HUDEP-2 (cell line): Measurements from ENCODE around the gene KHSRP.
"Not testable (repeated sequence)": the region's sequence is repeated elsewhere in the genome, so short reads cannot be mapped to it uniquely, and the experiment has no call there.

Source experiments
- DNase-seq, 76 experiments: peaks; one replicate each; lab custom pipeline; 2025; ENCODE audit not compliant: unreplicated experiment in 76 of 76; lab: John Stamatoyannopoulos, UW

The KHSRP gene

DNA sequence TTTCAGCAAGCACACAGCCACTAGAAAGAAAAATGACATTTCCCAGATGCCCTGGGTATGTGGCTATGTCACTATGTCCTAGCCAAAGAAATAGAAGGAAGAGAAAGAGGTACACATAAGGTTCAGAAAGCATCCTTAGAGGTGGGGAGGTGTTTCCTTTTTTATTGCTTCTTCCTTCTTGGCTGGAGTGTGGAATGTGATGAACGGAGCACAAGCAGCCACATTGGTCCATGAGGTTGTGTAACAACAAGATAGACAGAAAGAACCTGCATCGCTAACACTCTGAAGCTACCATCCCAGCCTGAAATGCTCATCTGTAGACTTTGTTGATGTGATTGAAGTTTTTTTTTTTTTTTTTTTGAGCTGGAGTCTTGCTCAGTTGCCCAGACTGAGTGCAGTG, 28.3 kb upstream of the KHSRP start:
- DNase-seq: no peak

- DNase-seq: no peak
Observed at GRCh38 chr19:6452223-6452614, 27.6 kb upstream of the KHSRP start.

- no peak for DNase-seq
Observed at GRCh38 chr19:6451583-6452222, 27.1 kb upstream of the KHSRP start.

DNA sequence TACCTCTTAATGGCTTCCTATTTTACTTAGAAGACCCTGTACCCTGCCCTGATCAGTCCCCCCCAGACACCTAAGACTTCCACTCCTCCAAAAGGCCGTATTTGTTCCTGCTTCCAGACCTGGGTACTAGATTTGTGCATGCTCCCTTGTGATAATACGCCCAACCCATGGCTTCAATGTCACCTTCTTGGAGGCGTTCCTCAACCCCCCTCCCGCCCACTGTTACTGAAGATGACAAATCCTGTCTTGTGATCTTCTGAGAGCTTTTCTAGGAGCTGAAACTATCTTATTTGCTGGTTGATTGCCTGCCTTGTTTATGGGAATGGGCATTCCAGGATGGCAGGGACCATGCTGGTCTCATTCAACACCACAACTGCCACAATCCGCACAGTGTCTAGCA, 25.6 kb upstream of the KHSRP start:
- no peak for DNase-seq

- no peak for DNase-seq
Observed at GRCh38 chr19:6448045-6448444, 23.4 kb upstream of the KHSRP start.

GRCh38 chr19:6446452-6446851, 21.8 kb upstream of the KHSRP start:
- no peak for DNase-seq

DNA sequence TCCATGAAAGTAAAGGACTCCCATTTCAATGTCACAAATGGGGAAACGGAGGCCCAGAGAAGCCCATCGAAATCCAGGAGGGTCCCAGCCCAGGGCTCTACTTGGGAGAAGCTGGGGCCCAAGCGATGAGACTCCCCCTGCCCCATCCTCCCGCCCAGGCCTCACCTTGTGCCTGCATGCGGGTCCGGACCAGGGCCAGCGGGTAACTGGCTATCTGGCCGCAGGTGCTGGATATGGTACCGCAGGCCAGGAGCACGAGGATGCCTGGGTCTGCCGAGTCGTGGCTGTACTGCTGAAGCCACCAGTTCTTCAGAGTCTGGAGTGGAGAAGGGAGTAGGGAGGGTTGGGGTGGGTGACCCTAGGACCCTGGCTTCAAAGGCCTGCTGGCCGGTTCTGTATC, 19.4 kb upstream of the KHSRP start:
- DNase-seq: no peak

GRCh38 chr19:6442087-6442688, 17.6 kb upstream of the KHSRP start:
- DNase-seq: no peak

- no peak for DNase-seq
Observed at GRCh38 chr19:6440905-6441304, 16.3 kb upstream of the KHSRP start.

GRCh38 chr19:6439743-6440142, 15.1 kb upstream of the KHSRP start:
- no peak for DNase-seq

- DNase-seq: no peak
Observed at GRCh38 chr19:6433663-6434062, 9.1 kb upstream of the KHSRP start, which contains the start of gene SLC25A41. TSS of gene SLC25A41 (minus strand) at chr19:6433763. CDS start at chr19:6433693, 70 bp downstream.

- no peak for DNase-seq
Observed at GRCh38 chr19:6433165-6433564, 8.6 kb upstream of the KHSRP start.

DNA sequence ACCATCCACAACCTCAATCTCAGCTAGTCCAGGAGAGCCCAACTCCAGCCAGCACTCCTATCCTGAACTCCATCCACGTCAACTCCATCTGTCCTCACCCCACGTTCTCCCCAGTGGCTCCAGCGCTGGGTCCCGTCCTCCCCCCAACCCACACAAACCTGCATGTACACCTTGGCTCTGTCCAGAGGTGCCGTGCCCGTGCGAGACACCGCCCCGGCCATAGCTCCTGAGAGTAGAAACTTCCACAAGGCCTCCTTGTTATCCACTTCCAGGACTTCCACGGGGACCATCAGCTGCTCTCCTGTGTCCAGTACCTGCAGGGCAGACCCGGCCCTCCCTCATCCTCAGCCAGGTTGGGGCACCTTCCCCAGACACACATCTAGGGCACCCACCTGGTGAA, 7.3 kb upstream of the KHSRP start:
- DNase-seq: no peak

GRCh38 chr19:6429419-6430221, 5.0 kb upstream of the KHSRP start:
- no peak for DNase-seq

GRCh38 chr19:6428692-6429418, 4.2 kb upstream of the KHSRP start:
- not testable (repeated sequence) for DNase-seq

GRCh38 chr19:6427131-6427530, 2.5 kb upstream of the KHSRP start:
- no peak for DNase-seq

DNA sequence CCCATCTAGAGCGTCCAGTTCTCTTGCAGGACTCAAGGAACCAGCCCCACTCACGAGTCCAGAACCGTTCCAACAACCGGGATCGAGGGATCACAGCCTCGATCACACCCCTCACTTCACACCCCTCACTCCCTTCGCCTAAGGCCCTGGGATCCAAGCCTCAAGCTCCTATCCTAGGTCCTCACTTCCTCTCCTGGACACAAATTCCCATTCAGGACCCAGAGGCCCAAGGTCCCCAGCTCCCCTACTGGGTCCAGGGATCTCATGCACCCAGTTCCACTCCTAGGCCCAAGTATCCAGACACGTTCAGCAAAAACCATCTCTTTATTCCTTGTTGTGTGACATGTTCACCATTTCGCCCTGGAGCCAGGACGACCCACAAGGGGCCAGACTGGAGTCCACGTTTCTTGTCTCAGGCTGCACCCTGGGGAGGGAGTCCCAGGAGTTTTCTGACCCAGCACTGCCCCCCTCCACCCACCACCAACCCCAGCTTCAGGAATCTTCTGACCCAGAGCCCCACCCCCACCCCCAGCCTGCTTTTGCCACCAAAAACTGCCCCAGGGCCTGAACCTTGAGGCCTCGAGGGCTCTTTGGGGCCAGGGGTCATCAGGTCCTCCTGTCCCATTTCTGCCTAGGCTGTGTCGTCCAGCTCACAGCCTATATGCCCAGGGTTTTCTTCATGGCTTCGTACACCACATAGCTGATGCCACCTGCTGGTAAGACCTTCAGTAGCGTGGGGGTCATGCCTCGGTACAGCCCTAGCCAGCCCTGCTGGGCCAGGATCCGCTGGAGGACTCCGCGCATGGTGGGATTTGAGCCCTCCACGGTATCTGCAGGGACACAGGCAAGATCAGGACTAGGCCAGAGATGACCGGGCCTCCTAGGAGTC, 1.4 kb upstream of the KHSRP start:
- peak in 71 of 76 experiments; percentile 19 to 96 (median 59) for DNase-seq

DNA sequence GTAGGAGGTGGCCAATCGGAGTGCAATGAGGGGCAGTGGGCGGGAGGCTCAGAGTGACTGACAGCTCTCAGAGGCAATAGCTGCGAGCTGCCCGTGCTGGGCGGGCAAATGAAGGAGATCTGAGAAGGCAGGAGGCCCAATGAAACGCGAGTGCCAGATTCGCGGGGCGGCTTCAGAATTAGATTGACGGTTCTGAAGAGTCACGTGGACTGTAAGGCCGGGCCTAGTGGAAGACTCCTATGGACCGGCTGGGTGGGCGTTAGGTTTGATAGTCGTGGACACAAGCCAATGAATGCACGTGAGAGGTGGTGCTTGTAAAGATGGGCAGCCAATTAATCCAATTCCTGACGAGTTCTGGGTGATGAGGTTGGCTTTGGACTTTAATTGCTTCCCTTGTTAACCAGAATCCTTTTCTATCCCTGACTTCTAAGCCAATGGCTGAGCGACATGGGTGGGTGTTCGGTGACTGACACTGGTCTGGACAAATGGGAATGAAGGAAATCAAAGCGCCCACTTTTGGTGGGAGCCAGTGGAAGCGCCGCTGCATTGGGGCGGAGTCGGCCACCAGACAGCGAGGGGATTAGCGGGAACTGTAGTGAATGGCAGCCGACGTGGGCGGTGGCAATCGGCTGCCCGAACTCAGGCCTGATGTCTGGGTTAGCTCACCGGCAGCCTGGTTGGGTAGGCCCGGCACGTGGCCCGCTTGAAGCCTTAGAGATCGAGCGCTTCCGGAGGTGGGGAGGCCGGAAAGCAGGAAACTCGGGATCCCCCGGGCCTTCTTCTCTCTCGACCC, 524 bp upstream of the KHSRP start:
- peak; percentile 82 to 100 (median 100) for DNase-seq

DNA sequence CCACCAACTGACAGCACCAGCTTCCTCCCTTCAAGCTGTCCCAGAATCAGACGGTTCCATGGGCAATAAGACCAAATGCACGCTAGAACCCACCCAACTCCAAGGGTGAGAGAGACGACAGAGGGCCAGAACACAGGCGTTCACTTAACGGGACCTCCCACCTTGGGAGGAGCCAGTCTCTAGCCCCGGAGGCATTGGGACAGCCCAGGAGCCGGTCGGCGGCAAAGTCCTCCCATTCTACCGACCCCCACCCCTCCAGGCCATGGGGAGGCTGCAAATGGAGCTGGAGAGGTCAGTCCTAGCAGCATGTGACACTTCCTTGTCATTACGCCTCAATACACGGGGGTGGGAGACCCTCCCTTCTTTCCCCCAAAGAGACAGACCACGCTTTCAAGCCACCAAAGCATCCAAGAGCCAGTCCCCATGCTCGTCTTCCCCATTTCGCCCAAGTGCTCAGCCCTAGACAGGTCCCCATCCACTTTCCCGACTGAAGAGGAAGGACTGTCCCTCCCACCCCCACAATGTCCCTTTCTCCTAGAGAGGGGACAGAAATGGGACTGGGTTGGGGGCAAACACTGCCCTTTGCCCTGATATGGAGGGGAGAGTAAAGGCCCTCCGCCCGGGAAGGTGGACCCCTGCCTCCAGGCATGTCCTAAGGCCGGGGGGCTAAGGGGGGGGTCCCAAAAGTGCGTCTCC, 964 bp downstream of the KHSRP start:
- DNase-seq: peak in 64 of 76 experiments; percentile 20 to 71 (median 51)
